Uterus (tissue), 4 donors: ENCODE data around the gene ZNF532. TPM values are rescaled to one million over a fixed set of nuclear protein-coding genes. Genes with fewer than 3 reads are reported as not detected.
A peak's percentile ranks its signal among the peaks of the same experiment; 100 is the strongest.

Experiments used
- DNase-seq, 2 donors: peaks; one replicate each; pipeline ENCODE4 v3.0.0-alpha.2; 2019 to 2020
- H3K27ac ChIP-seq, 2 donors: fragments of 200-600 bp; sonication (generic); 1 replicate in 1 of 2; 2 replicates in 1 of 2; pipeline ENCODE4 v1.5.1; 2016 to 2018
- H3K27me3 ChIP-seq, 2 donors: fragments of 200-600 bp; sonication (generic); one replicate each; pipeline ENCODE4 v1.5.1; 2018 to 2019; ENCODE audit warnings: control low read depth in 1 of 2
- H3K36me3 ChIP-seq, 2 donors: fragments of 200-600 bp; sonication (generic); one replicate each; pipeline ENCODE4 v1.5.1; 2019; ENCODE audit warnings: control low read depth in 1 of 2
- H3K4me1 ChIP-seq, 2 donors: fragments of 200-600 bp; sonication (generic); one replicate each; pipeline ENCODE4 v1.5.1; 2018 to 2019; ENCODE audit warnings: control low read depth in 1 of 2
- H3K4me3 ChIP-seq, 2 donors: fragments of 200-600 bp; sonication (generic); 1 replicate in 1 of 2; 2 replicates in 1 of 2; pipeline ENCODE4 v1.5.1; 2018 to 2019; ENCODE audit warnings: mild to moderate bottlenecking in 1 of 2
- H3K9me3 ChIP-seq, 2 donors: fragments of 200-600 bp; sonication (generic); one replicate each; pipeline ENCODE4 v1.5.1; 2019; ENCODE audit warnings: control low read depth in 1 of 2
- CTCF ChIP-seq, 4 experiments: fragments of 200-600 bp in 2 of 4; fragments of 450-650 bp in 2 of 4; sonication (generic) in 2 of 4; IDR thresholded peaks; one replicate each; pipeline ENCODE4 v1.5.1; 2016 to 2019; ENCODE audit warnings: antibody characterized with exemption in 4 of 4, mild to moderate bottlenecking in 2 of 4, moderate library complexity in 1 of 4
- POLR2A ChIP-seq, 2 donors: fragments of 450-650 bp; IDR thresholded peaks; one replicate each; pipeline ENCODE4 v1.6.1; 2016; ENCODE audit warnings: antibody characterized with exemption in 2 of 2, mild to moderate bottlenecking in 1 of 2, moderate library complexity in 1 of 2
- intact Hi-C: fragments of 100-400 bp; cut with DNase I; formaldehyde crosslinking; loops from one replicate; pipeline ENCODE4 v1.15.1; 2023; ENCODE audit warnings: low total_unique reads
- total RNA-seq, 4 donors: library from RNA; depleted of rRNA in 3 of 4; stranded (reverse); fragments of >200 nt in 3 of 4; gene quantifications; one replicate each; pipeline versions ENCODE4 v1.1.0 to v1.2.4, GENCODE V29; 2014 to 2023
- donor health status: DM: yes; HTN: yes; CAD: no.

Gene ZNF532
- total RNA-seq, 4 donors from 2014 or later = 32.4 to 174 (median 127) TPM

DNA sequence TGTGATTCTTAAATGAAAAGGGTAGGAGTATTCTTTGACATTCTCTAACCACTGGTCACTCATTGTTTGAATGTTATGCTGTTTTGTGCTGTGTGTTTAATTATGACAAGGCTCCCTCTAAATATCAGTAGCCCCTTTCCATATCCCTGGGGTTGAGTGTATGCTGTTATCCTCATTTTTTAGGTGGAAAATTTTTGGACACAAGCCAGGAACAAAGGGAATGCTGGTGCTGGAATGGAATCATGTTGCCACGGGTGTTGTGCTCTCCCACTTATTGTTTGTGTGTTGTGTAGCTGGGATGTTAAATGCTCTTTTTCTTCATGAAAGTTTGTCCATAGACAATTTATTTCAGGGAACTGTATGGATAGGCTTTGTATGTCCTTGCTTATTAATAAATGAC is 43.3 kb downstream of the ZNF532 start:
- no peak for TF ChIP-seq CTCF (IDR thresholded peaks at IDR 0.05)
- no peak for TF ChIP-seq POLR2A (IDR thresholded peaks at IDR 0.05)
- Histone ChIP-seq H3K36me3 (no peaks in the 10 kb centered on the region), H3K4me1 (peaks cover 0 to 9% of the 10 kb centered on the region in 2 donors), H3K27me3 (no peaks in the 10 kb centered on the region), H3K27ac (no peak overlapping the region), H3K9me3 (no peaks in the 10 kb centered on the region), H3K4me3 (no peak overlapping the region)
- intact Hi-C loops = no loop called here
- no peak for DNase-seq

DNA sequence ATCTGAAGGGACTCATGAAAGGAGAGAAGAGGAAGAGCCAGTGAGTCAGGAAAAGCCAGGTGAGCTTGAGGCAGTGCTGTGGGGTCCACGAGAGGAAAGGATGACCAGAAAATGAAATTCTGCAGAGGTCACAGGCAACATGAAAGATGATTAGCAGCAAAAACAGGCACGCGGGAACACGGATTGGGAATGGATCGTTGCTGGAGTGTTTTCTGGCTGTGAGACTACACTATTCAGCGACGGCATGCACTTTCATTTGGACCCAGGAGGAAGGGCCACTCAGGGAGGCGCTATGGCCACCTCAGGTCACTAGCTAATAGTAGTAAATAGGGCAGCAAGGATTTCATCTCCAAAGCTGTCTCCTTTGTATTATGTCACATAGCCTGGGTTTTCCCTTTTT is 44.8 kb downstream of the ZNF532 start:
- Histone ChIP-seq H3K9me3 (no peaks in the 10 kb centered on the region), H3K4me1 (peaks cover 0 to 9% of the 10 kb centered on the region in 2 donors), H3K27ac (no peak overlapping the region), H3K36me3 (no peaks in the 10 kb centered on the region), H3K4me3 (no peak overlapping the region), H3K27me3 (no peaks in the 10 kb centered on the region)
- no peak for DNase-seq
- TF ChIP-seq POLR2A (IDR thresholded peaks at IDR 0.05) = no peak
- no peak for TF ChIP-seq CTCF (IDR thresholded peaks at IDR 0.05)
- intact Hi-C loops = no loop called here

DNA sequence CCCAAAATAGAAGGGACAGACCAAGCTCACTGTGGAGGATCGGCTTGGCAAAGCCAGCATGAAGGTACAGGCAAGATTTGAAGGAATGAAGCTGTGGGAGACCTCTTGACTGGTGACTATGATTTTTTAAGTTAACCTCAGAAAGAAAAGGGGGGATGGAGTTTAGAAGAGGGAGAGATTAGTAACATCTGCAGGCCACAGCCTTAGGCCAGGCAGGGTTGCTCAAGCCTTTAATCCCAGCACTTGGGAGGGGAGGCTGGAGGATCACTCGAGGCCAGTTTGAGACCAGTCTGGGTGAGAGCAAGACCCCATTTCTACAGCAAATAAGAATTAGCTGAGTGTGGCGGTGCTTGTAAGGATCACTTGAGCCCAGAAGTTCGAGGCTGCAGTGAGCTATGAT is 46.6 kb downstream of the ZNF532 start:
- Histone ChIP-seq H3K4me1 (peaks cover 0 to 9% of the 10 kb centered on the region in 2 donors), H3K4me3 (no peak overlapping the region)
- intact Hi-C loops = no loop called here

DNA sequence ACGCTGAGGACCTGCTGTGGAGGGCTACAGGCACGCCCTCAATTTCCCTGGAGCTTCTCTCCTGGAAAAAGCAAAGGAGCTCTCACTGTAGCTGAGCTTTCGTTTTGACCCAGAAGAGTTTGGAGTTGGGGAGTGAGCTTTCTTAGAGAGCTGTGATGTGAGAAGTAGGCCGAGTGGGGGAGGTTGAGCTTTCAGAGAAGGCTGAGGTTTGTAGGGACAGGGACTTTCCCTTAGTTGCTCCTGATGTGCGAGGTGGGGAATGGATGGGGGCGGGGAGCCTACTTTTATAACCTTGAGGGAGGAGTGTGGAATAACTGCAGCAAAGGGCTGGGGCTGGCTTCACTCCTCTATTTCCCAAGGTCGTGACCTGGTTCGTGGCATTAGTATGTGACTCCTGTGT is 47.1 kb downstream of the ZNF532 start:
- no peak for TF ChIP-seq CTCF (IDR thresholded peaks at IDR 0.05)
- no peak for TF ChIP-seq POLR2A (IDR thresholded peaks at IDR 0.05)
- no peaks in the 10 kb centered on the region for H3K27me3 ChIP-seq
- no peaks in the 10 kb centered on the region for H3K36me3 ChIP-seq
- no peak overlapping the region for H3K4me3 ChIP-seq
- peak overlapping the region; percentile 29 to 82 for H3K27ac ChIP-seq
- DNase-seq = no peak
- intact Hi-C loops = no loop called here
- H3K4me1 ChIP-seq = peaks cover 0 to 9% of the 10 kb centered on the region in 2 donors
- no peaks in the 10 kb centered on the region for H3K9me3 ChIP-seq

More for the DNA sequence above, 46.6 kb downstream of the ZNF532 start:
- no peaks in the 10 kb centered on the region for H3K36me3 ChIP-seq
- H3K9me3 ChIP-seq = no peaks in the 10 kb centered on the region
- H3K27ac ChIP-seq = peak overlapping the region; percentile 29 to 82
- DNase-seq = no peak
- no peaks in the 10 kb centered on the region for H3K27me3 ChIP-seq
- TF ChIP-seq POLR2A (IDR thresholded peaks at IDR 0.05) = no peak
- no peak for TF ChIP-seq CTCF (IDR thresholded peaks at IDR 0.05)

DNA sequence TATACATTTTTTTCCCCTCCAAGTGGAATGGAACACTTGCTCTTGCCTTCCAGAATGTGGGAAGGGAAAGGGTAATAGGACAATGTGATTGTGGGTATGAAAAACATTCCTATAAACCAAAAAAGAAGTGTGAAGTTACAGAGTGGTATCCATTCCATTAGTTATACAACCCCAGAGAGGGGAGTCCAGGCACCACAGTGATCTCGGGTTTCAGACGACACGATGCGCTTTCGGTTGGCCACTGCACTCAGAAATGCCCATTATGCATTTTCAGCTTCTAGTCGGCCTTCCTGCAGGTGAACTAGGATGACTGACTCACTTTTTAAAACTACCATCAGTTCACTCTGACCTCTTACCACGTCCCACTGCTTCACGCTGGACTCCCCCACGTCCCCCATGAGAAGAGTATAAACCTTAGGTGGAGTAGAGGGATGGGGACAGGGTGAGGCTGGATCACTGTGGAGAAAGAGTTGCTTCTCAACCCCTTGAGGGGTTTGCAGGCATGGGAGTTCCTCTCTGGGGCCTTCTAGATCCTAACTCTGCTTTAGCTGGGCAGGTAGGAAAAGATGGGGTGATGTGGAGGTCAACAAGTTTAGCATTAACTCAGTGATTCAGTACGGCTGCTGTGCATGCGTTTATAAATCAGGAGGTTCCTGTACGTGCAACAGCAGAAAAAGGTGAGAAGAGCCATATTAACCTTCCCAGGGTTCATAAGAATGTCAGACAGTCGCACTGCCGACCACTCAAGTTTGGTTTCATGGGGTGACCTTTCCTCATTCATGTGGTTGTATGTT is 50.5 kb downstream of the ZNF532 start:
- Histone ChIP-seq H3K9me3 (no peaks in the 10 kb centered on the region), H3K4me3 (no peak overlapping the region), H3K27me3 (no peaks in the 10 kb centered on the region), H3K27ac (peak overlapping the region; percentile 59 to 82), H3K4me1 (peaks cover 0 to 8% of the 10 kb centered on the region in 2 donors), H3K36me3 (no peaks in the 10 kb centered on the region)
- TF ChIP-seq POLR2A (IDR thresholded peaks at IDR 0.05) = no peak
- TF ChIP-seq CTCF (IDR thresholded peaks at IDR 0.05) = no peak
- intact Hi-C loops = no loop called here
- no peak for DNase-seq
